GM23248 (cell line): ENCODE data around the gene PRUNE2.

Experiments used
- EZH2 ChIP-seq: fragments of 200-600 bp; sonication (generic); IDR thresholded peaks from 2 replicates; pipeline ENCODE4 v1.6.1; 2018; ENCODE audit warnings: antibody characterized with exemption, mild to moderate bottlenecking; ENCODE audit not compliant: insufficient read depth, poor library complexity, severe bottlenecking
- EZH2phosphoT487 ChIP-seq: fragments of 200-600 bp; sonication (generic); IDR thresholded peaks from 2 replicates; pipeline ENCODE4 v1.6.1; 2018; ENCODE audit warnings: antibody characterized with exemption, moderate library complexity, mild to moderate bottlenecking, low read depth; ENCODE audit not compliant: insufficient read depth

DNA sequence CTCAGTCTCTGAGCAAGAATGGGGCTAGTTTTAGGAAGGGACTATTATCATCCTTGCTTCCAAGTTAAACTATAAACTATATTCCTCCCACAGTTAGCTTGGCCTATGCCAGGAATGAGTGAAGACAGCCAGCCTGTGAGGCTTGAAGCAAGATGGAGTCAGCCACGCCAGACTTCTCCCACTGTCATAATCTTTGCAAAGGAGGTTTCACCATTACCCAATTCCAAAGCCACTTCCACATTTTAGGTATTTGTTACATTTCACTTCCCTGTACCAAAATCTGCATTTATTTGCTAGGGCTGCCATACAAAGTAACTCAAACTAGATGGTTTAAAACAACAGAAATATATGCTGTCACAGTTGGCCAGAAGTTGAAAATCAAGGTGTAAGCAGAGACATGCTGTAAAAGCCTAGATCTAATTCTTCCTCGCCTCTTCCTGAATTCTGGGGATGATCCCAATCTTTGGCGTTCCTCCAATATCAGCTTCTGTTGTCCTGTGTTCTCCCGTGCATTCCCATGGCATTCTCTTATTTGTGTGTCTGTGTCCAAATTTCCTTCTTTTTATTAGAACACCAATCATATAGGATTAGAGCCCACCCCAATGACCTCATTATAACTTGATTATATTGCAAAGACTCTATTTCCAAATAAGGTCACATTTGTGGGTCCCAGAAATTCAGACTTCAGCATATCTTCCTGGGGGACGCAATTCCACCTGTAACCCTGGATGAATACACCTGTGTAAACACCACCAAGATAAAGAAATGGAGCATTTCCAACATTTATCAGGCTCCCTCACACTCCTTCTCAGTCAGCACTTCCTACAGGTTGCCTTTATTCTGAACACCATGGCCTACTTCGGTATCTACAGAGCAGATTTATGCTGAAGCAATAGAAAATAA is 320.2 kb downstream of the PRUNE2 start:
- TF ChIP-seq EZH2 (no peak), EZH2phosphoT487 (no peak)
